ENCODE data around the gene CEBPE.

Gene CEBPE

GRCh38 chr14:23101986-23102625 is 16.9 kb downstream of the CEBPE start:
- no peak for DNase-seq

- DNase-seq = no peak
Observed at GRCh38 chr14:23101213-23101970, 17.7 kb downstream of the CEBPE start.

GRCh38 chr14:23099212-23099861 is 19.7 kb downstream of the CEBPE start:
- DNase-seq = no peak

GRCh38 chr14:23097786-23098185 is 21.3 kb downstream of the CEBPE start:
- DNase-seq = no peak

- peak; percentile 99 for DNase-seq
Observed at GRCh38 chr14:23095196-23096108, 23.6 kb downstream of the CEBPE start, which contains the start of gene C14orf119. Gene C14orf119, plus strand, starts transcription at chr14:23095505. Its CDS starts 2,154 bp downstream, at chr14:23097659.

DNA sequence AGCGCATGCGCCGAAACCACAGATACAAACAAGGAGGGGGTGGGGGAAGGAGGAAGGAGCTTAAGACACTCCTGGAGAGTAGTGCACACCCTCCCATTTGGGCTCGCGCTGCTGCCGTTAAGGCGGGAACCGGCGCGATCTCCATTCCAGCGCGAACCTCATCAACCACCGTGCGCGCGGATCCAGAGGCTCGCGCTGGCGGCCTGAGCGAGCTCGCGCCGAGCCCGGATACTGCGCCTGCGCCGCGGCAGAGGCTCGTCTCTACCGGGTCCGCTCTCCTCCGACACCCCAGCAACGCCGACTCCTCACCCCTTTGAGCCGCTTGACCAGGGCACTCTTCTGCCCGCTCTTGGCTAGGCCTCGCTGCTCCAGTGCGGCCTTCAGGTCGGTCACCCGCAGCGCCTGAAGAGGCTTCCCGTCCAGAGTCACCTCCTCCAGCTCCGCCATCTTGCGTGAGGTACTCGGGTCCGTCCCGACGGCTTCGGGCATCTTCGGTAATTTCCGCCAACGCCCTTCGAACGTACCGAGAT is 24.3 kb downstream of the CEBPE start, which contains the start of gene ACIN1:
ACIN1 (minus strand) TSS at position 471 of the 530 bp plus-strand sequence; CDS start at position 447, 24 bp downstream.
- peak; percentile 47 for DNase-seq

DNA sequence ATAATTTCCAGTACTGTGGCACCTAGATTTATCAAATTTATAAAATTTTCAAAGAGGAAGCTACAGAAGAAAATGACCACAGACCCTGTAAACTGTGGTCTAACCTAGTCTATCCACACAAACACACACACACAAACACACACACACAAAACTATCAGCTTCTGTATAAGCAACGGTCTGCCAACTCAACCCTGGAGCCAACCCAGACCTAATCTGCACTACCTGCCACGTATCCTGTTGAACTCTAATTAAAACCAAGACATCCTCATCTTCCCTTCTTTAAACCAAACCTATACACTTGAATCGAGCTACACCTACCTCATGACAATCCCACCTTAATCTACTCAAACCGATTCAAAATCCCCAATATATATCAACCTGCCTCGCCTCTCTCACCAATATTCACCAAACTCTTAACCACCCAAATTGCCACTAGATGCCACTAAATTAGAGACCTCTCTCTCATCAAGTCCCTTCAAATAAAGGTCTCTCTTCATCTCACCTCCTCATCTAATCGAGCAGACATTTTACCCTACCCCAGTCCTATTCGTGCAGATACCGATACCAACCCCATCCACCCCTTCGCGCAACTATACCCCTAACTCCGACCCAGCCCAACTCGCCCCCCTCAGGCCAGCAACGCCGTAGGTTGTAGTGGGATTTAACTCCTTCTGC is 24.9 kb downstream of the CEBPE start:
- DNase-seq = no peak

DNA sequence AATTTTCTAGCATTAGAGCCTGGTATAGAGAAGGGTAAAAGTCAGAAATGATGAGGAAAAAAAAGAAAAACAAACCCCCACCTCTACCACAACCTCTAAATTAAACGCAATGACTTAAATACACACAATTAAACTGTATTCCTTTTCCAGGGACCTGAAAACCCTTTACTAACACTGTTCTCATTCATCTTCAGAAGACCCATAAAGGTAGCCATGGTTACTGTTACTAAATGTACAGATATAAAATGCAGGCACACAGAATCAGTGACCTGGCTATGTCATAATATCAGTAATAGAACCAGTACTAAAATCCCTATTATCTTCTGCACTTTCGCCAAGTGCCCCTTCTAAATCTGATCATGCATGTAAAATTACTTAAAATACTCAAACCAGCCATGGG is 25.5 kb downstream of the CEBPE start:
- no peak for DNase-seq

GRCh38 chr14:23093104-23093503 is 26.0 kb downstream of the CEBPE start:
- DNase-seq = no peak

- no peak for DNase-seq
Observed at GRCh38 chr14:23091294-23092225, 27.5 kb downstream of the CEBPE start.

- no peak for DNase-seq
Observed at GRCh38 chr14:23090254-23090636, 28.8 kb downstream of the CEBPE start.

GRCh38 chr14:23089498-23090253 is 29.4 kb downstream of the CEBPE start:
- DNase-seq = no peak

DNA sequence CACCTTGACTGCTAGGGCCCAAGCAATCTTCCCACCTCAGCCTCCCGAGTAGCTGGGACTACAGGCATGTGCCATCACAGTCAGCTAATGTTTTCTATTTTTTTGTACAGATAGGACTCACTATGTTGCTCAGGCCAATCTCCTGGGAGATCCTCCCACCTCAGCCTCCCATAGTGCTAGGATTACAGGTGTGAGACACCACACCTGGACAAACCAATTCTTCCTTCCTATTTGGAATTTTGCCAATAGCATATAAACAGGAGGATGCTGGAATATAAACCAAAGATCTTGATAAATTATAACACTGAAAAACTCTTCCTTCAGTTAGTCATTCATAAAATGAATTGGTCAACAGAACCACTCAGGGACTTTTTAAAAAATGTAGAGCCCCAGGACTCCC is 32.5 kb downstream of the CEBPE start:
- DNase-seq = no peak

DNA sequence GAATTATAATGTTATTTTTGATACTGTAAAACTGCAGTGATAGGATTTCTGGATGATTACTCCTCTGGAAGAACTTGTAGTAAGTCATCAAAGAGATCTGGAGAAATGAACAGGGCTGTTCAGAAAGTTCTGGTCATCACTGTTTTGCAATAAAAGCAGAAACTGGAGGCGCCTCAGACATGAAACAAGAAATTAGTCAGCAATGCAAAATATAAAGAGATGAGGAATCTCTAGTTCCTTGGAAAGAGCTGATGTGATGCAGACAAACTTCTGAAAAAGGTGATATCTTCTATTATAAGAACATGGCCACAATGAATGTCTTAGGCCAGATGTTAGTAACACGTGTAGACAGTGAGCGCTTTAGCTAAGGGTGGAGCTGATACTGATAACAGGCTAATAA is 33.6 kb downstream of the CEBPE start:
- DNase-seq = no peak

- DNase-seq = no peak
Observed at GRCh38 chr14:23080474-23080873, 38.6 kb downstream of the CEBPE start.

GRCh38 chr14:23079716-23080115 is 39.3 kb downstream of the CEBPE start:
- no peak for DNase-seq

GRCh38 chr14:23078692-23079116 is 40.4 kb downstream of the CEBPE start:
- no peak for DNase-seq

DNA sequence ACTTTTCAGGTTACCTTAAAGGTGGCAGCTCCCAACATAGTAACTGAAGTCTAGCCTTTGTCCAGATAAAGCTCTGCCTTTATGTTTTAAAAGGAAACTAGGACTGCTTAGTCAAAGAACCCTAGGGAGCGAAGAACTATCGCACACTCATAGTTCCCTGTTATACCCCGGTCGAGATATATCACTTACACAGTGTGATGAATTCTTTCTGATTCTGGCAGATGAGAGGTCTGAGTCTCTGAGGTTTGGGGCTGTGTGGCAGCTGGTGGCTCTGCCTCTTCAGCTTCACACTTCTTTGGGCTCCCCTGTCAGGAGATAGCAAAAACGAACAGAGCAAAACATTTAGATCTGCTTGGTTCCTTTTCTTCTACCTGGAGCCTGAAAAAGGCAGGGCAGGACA is 41.1 kb downstream of the CEBPE start:
- no peak for DNase-seq

GRCh38 chr14:23076785-23077408 is 42.2 kb downstream of the CEBPE start:
- no peak for DNase-seq
